Activated naive CD4-positive, alpha-beta T cell treated with anti-CD3 and anti-CD28 coated beads for 36 hours (primary cell): ENCODE results near the gene IFNA10. TPM values are rescaled to one million over a fixed set of nuclear protein-coding genes. Genes with fewer than 3 reads are reported as not detected.
"Not testable (repeated sequence)": the region's sequence is repeated elsewhere in the genome, so short reads cannot be mapped to it uniquely, and the experiment has no call there.

Source experiments
- CTCF ChIA-PET: fragments of 350-600 bp; sonication (Branson Sonifier 250); formaldehyde crosslinking; loops from one replicate; lab custom pipeline; 2021; ENCODE audit warnings: antibody characterized with exemption; lab: Charles Lee
- DNase-seq: peaks from one replicate; pipeline ENCODE4 v3.0.0-alpha.2; 2020
- H3K27ac Mint-ChIP-seq: one replicate; pipeline ENCODE4 v1.8.0; 2021; ENCODE audit warnings: mild to moderate bottlenecking, mixed read lengths
- H3K27me3 Mint-ChIP-seq: one replicate; pipeline ENCODE4 v1.8.0; 2021; ENCODE audit warnings: low read depth, mixed read lengths
- H3K36me3 Mint-ChIP-seq: one replicate; pipeline ENCODE4 v1.8.0; 2021; ENCODE audit warnings: low read depth, mixed read lengths
- H3K4me1 Mint-ChIP-seq: one replicate; pipeline ENCODE4 v1.8.0; 2021; ENCODE audit warnings: low read depth, mixed read lengths
- H3K4me3 Mint-ChIP-seq: one replicate; pipeline ENCODE4 v1.8.0; 2021; ENCODE audit warnings: mild to moderate bottlenecking, moderate library complexity, mixed read lengths
- H3K9me3 Mint-ChIP-seq: one replicate; pipeline ENCODE4 v1.8.0; 2021; ENCODE audit warnings: mixed read lengths
- intact Hi-C: fragments of 100-400 bp; cut with micrococcal nuclease; formaldehyde crosslinking; loops from one replicate; pipeline ENCODE4 v1.15.1; 2023
- total RNA-seq, 2 experiments: library from RNA; stranded (reverse); gene quantifications; one replicate each; pipeline ENCODE4 v1.2.3, GENCODE V29; 2021

Gene IFNA10
- total RNA-seq, 2 experiments from 2014 or later, result not detected

DNA sequence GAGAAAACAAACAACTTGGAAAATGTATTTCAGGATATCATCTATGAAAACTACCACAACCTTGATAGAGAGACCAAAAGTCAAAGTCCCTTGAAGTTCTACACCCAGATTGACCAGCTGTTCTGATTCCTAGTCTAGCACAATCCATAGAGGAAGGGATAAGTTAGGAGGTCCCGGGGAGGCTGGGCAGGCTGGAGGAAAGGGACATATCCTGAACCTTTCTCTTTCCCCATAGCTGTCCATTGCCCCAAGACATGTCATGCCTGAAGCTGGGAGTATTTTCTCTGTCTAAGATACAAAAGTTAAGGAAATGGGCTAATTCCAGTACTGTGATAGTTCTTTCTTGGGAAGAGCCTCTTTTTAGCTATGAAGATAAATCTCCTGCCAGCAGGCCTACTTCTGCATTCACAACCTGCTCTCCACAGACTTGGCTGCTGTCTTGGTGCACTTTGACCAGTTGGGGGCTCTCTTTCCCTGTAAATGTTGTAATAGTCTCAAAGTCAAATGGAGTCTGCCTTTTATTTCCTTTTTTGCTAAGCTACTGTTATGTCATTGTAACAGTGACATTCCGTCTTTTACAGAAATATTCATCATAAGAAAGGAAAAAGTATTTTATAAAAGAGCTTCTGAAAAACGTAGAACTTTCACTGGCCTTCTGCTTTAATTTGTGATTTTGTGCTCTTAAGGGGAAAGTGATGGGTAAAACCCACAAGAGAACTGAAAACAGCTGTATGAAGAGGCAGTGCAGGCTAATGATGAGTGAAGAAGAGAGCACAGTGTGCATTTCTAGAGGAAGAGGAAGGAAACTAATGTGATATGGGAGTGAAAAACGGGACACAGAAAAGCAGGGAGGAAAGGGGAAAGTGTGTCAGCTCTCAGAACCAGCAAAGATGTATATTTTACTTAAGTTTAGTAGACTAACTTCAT is 23.9 kb downstream of the IFNA10 start:
- H3K27ac Mint-ChIP-seq, H3K36me3 Mint-ChIP-seq, H3K4me3 Mint-ChIP-seq, H3K4me1 Mint-ChIP-seq, H3K27me3 Mint-ChIP-seq, H3K9me3 Mint-ChIP-seq, intact Hi-C loops: not testable (repeated sequence)
- CTCF ChIA-PET, result interaction anchor here (0.5 to 3.5 kb wide), 37 partner anchors 8 to 647 kb away, joined by 3 to 28 read pairs (median 3); partner anchors contain the start of gene KLHL9
- peak; percentile 55 for DNase-seq

- DNase-seq, result no peak
- H3K4me1 Mint-ChIP-seq, result no peaks in the 10 kb centered on the region
- no peak overlapping the region for H3K4me3 Mint-ChIP-seq
- H3K9me3 Mint-ChIP-seq, result no peaks in the 10 kb centered on the region
- no peaks in the 10 kb centered on the region for H3K36me3 Mint-ChIP-seq
- CTCF ChIA-PET, result interaction anchor here (1.0 to 1.9 kb wide), 2 partner anchors 8 to 20 kb away, joined by 6 to 14 read pairs; no protein-coding TSS in a partner anchor
- intact Hi-C loops, result no loop called here
- H3K27me3 Mint-ChIP-seq, result peaks cover 3% of the 10 kb centered on the region
- no peak overlapping the region for H3K27ac Mint-ChIP-seq
Measured at GRCh38 chr9:21174671-21175070, 32.3 kb downstream of the IFNA10 start.

DNA sequence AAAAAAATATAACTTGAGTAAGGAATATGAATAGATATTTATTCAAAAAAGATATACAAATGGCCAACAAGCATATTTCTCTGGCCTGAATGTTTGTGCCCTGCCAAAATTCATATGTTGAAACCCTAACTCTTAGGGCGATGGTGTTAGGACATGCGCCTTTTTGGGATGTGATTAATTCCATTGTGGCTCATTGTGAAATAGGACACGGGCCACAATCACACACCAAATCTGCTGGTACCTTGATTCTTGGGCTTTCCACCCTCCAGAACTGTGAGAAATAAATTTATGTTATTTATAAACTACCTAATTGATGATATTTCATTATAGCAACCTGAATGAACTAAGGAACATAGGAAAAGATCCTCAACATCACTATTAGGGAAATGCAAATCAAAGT is 34.8 kb downstream of the IFNA10 start:
- Mint-ChIP-seq H3K27ac (no peak overlapping the region), H3K9me3 (no peaks in the 10 kb centered on the region)
- intact Hi-C loops, result no loop called here

GRCh38 chr9:21171351-21171750 is 35.6 kb downstream of the IFNA10 start:
- H3K9me3 Mint-ChIP-seq, result no peaks in the 10 kb centered on the region

More for the DNA sequence above, 34.8 kb downstream of the IFNA10 start:
- no peaks in the 10 kb centered on the region for H3K36me3 Mint-ChIP-seq
- DNase-seq, result no peak
- no peak overlapping the region for H3K4me3 Mint-ChIP-seq
- peaks cover 3% of the 10 kb centered on the region for H3K27me3 Mint-ChIP-seq
- H3K4me1 Mint-ChIP-seq, result no peaks in the 10 kb centered on the region
- CTCF ChIA-PET, result no interaction called here

DNA sequence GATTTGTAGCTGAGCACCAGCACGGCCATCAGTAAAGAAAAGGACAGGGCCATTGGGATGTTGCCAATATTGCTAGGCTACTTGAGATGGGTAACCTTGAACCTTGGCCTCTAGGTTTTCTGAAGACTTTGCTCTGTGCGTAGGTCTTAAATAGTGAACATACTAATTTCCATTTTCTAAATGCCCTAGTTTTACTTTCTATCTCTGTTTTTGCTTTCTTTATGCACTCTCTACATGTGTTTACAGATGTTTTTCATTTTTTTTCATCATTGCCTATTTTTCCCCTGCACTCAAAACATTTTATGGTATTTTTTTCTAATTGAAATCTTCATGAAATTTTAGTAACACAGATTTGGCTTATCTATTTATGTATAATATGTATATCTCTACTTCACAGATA is 40.4 kb downstream of the IFNA10 start, which contains the start of gene IFNA21:
Gene IFNA21, minus strand, starts transcription at position 101 of the 400 bp plus-strand sequence. Its CDS starts 48 bp downstream, at position 53.
- not testable (repeated sequence) for H3K36me3 Mint-ChIP-seq

More at GRCh38 chr9:21171351-21171750, 35.6 kb downstream of the IFNA10 start:
- no peaks in the 10 kb centered on the region for H3K4me1 Mint-ChIP-seq
- H3K36me3 Mint-ChIP-seq, result no peaks in the 10 kb centered on the region
- CTCF ChIA-PET, result no interaction called here
- no peak overlapping the region for H3K27ac Mint-ChIP-seq
- no peak for DNase-seq
- peaks cover 5% of the 10 kb centered on the region for H3K27me3 Mint-ChIP-seq
- H3K4me3 Mint-ChIP-seq, result no peak overlapping the region
- intact Hi-C loops, result no loop called here

DNA sequence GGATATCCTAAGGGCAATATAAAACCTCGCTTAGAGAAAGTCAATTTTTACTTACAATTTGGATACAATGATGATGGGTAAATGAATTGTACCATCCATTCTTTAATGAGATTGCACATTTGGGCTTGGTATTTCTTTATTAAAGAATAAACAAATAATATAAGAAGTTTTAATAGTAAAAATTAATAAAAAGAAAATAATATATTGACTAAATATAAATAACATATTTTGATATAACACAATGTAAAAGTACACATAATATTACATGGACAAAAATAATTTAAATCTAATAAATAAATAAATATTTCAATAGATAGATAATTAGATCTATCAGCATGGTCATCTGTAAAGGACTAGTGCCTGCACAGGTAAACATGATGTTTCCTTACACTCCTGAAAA is 41.4 kb downstream of the IFNA10 start:
- intact Hi-C loops, result no loop called here
- CTCF ChIA-PET, result no interaction called here
- Mint-ChIP-seq H3K36me3 (no peaks in the 10 kb centered on the region), H3K9me3 (peaks cover 3% of the 10 kb centered on the region), H3K4me3 (no peak overlapping the region), H3K27me3 (peaks cover 2% of the 10 kb centered on the region), H3K4me1 (peaks cover 17% of the 10 kb centered on the region), H3K27ac (no peak overlapping the region)
- no peak for DNase-seq

More for the DNA sequence above, 40.4 kb downstream of the IFNA10 start, which contains the start of gene IFNA21:
- CTCF ChIA-PET, H3K9me3 Mint-ChIP-seq, H3K27ac Mint-ChIP-seq, H3K4me1 Mint-ChIP-seq, H3K27me3 Mint-ChIP-seq, DNase-seq, intact Hi-C loops, H3K4me3 Mint-ChIP-seq: not testable (repeated sequence)

- no peak overlapping the region for H3K27ac Mint-ChIP-seq
- no peaks in the 10 kb centered on the region for H3K27me3 Mint-ChIP-seq
- intact Hi-C loops, result no loop called here
- CTCF ChIA-PET, result interaction anchor here (0.8 to 1.5 kb wide), 2 partner anchors 18 to 23 kb away, joined by 3 to 4 read pairs; partner anchors contain the start of gene IFNW1
- H3K4me3 Mint-ChIP-seq, result no peak overlapping the region
- H3K9me3 Mint-ChIP-seq, result peaks cover 4% of the 10 kb centered on the region
- H3K4me1 Mint-ChIP-seq, result peaks cover 25% of the 10 kb centered on the region
- peak; percentile 51 for DNase-seq
- H3K36me3 Mint-ChIP-seq, result no peaks in the 10 kb centered on the region
Measured at GRCh38 chr9:21160178-21160577, 46.8 kb downstream of the IFNA10 start.

Other genes with a start within 250 kb of the IFNA10 start
- 1 to 10 TPM; 1.1 to 1.6 TPM for gene HACD4, start 175.5 kb downstream of the IFNA10 start, total RNA-seq
- under 1 TPM; 0.44 to 0.57 TPM for gene IFNB1, start 129.2 kb downstream of the IFNA10 start, total RNA-seq
- gene IFNW1, start 65.3 kb downstream of the IFNA10 start, total RNA-seq, result not detected
- gene IFNA21, start 40.5 kb downstream of the IFNA10 start, total RNA-seq, result not detected
- not detected for gene IFNA4, start 19.6 kb downstream of the IFNA10 start, total RNA-seq
- not detected for gene IFNA7, start 4.9 kb downstream of the IFNA10 start, total RNA-seq
- gene IFNA16, start 10.2 kb upstream of the IFNA10 start, total RNA-seq, result not detected
- not detected for gene IFNA17, start 21.1 kb upstream of the IFNA10 start, total RNA-seq
- gene IFNA14, start 32.9 kb upstream of the IFNA10 start, total RNA-seq, result not detected
- not detected for gene IFNA5, start 98.2 kb upstream of the IFNA10 start, total RNA-seq
- gene KLHL9, start 128.3 kb upstream of the IFNA10 start, total RNA-seq, result 10 to 100 TPM; 17.5 to 18.3 TPM
- gene IFNA6, start 143.7 kb upstream of the IFNA10 start, total RNA-seq, result not detected
- not detected for gene IFNA13, start 160.9 kb upstream of the IFNA10 start, total RNA-seq
- gene IFNA2, start 178.3 kb upstream of the IFNA10 start, total RNA-seq, result not detected
- not detected for gene IFNA8, start 202.0 kb upstream of the IFNA10 start, total RNA-seq
- not detected for gene IFNA1, start 233.3 kb upstream of the IFNA10 start, total RNA-seq